ENCODE data around the gene SPSB4.
A peak's percentile ranks its signal among the peaks of the same experiment; 100 is the strongest.

Gene SPSB4

DNA sequence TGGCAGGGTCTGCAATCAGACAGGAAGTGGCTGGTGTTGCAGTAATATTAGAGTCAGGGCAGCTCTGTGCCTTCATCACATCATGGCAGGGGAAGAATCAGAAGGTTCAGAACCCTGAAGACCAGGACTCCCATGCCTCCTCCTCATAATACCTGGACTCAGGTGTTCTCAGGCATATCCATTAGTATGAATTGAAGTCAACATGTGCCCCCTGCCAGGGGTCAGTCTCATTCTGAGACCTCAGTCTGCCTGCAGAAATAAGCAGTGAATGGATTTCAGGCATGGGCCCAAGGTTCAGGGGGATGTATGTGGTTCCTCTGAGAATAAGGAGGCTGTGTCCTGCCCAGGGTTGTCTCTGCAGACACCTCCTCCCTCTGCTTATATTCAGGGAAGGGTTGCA lies 74.2 kb downstream of the SPSB4 start:
- ATAC-seq, result no peak
- TF ChIP-seq RARB (CRISPR knock-in tag; IDR thresholded peaks at IDR 0.05) (no peak), SNAI2 (CRISPR knock-in tag; IDR thresholded peaks at IDR 0.05) (no peak), TOX (CRISPR knock-in tag; IDR thresholded peaks at IDR 0.05; ENCODE audit: borderline replicate concordance) (no peak), ARNTL (CRISPR knock-in tag; IDR thresholded peaks at IDR 0.05; ENCODE audit: borderline replicate concordance, low read depth) (no peak), TCF4 (CRISPR knock-in tag; IDR thresholded peaks at IDR 0.05; ENCODE audit: borderline replicate concordance) (no peak), ZFP3 (CRISPR knock-in tag; IDR thresholded peaks at IDR 0.05) (no peak), CSDC2 (CRISPR knock-in tag; IDR thresholded peaks at IDR 0.05) (no peak), ZC3H10 (CRISPR knock-in tag; IDR thresholded peaks at IDR 0.05) (no peak), ZNF565 (CRISPR knock-in tag; conservative IDR thresholded peaks at IDR 0.05; ENCODE audit: low read depth) (no peak), ZFP30 (CRISPR knock-in tag; IDR thresholded peaks at IDR 0.05) (no peak), ZNF8 (CRISPR knock-in tag; IDR thresholded peaks at IDR 0.05) (no peak), OSR1 (CRISPR knock-in tag; IDR thresholded peaks at IDR 0.05) (no peak)
- TF ChIP-seq, protein P1, sequence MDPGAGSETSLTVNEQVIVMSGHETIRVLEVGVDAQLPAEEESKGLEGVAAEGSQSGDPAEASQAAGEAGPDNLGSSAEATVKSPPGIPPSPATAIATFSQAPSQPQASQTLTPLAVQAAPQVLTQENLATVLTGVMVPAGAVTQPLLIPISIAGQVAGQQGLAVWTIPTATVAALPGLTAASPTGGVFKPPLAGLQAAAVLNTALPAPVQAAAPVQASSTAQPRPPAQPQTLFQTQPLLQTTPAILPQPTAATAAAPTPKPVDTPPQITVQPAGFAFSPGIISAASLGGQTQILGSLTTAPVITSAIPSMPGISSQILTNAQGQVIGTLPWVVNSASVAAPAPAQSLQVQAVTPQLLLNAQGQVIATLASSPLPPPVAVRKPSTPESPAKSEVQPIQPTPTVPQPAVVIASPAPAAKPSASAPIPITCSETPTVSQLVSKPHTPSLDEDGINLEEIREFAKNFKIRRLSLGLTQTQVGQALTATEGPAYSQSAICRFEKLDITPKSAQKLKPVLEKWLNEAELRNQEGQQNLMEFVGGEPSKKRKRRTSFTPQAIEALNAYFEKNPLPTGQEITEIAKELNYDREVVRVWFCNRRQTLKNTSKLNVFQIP (CRISPR knock-in tag; IDR thresholded peaks at IDR 0.05; ENCODE audit: borderline replicate concordance, low read depth), result no peak
- TF ChIP-seq, protein P2, sequence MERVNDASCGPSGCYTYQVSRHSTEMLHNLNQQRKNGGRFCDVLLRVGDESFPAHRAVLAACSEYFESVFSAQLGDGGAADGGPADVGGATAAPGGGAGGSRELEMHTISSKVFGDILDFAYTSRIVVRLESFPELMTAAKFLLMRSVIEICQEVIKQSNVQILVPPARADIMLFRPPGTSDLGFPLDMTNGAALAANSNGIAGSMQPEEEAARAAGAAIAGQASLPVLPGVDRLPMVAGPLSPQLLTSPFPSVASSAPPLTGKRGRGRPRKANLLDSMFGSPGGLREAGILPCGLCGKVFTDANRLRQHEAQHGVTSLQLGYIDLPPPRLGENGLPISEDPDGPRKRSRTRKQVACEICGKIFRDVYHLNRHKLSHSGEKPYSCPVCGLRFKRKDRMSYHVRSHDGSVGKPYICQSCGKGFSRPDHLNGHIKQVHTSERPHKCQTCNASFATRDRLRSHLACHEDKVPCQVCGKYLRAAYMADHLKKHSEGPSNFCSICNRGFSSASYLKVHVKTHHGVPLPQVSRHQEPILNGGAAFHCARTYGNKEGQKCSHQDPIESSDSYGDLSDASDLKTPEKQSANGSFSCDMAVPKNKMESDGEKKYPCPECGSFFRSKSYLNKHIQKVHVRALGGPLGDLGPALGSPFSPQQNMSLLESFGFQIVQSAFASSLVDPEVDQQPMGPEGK (CRISPR knock-in tag; IDR thresholded peaks at IDR 0.05; ENCODE audit: borderline replicate concordance), result no peak
- TF ChIP-seq, protein P3, sequence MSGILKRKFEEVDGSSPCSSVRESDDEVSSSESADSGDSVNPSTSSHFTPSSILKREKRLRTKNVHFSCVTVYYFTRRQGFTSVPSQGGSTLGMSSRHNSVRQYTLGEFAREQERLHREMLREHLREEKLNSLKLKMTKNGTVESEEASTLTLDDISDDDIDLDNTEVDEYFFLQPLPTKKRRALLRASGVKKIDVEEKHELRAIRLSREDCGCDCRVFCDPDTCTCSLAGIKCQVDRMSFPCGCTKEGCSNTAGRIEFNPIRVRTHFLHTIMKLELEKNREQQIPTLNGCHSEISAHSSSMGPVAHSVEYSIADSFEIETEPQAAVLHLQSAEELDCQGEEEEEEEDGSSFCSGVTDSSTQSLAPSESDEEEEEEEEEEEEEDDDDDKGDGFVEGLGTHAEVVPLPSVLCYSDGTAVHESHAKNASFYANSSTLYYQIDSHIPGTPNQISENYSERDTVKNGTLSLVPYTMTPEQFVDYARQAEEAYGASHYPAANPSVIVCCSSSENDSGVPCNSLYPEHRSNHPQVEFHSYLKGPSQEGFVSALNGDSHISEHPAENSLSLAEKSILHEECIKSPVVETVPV (CRISPR knock-in tag; IDR thresholded peaks at IDR 0.05), result no peak
- TF ChIP-seq, protein P4, sequence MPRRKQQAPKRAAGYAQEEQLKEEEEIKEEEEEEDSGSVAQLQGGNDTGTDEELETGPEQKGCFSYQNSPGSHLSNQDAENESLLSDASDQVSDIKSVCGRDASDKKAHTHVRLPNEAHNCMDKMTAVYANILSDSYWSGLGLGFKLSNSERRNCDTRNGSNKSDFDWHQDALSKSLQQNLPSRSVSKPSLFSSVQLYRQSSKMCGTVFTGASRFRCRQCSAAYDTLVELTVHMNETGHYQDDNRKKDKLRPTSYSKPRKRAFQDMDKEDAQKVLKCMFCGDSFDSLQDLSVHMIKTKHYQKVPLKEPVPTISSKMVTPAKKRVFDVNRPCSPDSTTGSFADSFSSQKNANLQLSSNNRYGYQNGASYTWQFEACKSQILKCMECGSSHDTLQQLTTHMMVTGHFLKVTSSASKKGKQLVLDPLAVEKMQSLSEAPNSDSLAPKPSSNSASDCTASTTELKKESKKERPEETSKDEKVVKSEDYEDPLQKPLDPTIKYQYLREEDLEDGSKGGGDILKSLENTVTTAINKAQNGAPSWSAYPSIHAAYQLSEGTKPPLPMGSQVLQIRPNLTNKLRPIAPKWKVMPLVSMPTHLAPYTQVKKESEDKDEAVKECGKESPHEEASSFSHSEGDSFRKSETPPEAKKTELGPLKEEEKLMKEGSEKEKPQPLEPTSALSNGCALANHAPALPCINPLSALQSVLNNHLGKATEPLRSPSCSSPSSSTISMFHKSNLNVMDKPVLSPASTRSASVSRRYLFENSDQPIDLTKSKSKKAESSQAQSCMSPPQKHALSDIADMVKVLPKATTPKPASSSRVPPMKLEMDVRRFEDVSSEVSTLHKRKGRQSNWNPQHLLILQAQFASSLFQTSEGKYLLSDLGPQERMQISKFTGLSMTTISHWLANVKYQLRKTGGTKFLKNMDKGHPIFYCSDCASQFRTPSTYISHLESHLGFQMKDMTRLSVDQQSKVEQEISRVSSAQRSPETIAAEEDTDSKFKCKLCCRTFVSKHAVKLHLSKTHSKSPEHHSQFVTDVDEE (CRISPR knock-in tag; IDR thresholded peaks at IDR 0.05), result no peak
- TF ChIP-seq, protein P5, sequence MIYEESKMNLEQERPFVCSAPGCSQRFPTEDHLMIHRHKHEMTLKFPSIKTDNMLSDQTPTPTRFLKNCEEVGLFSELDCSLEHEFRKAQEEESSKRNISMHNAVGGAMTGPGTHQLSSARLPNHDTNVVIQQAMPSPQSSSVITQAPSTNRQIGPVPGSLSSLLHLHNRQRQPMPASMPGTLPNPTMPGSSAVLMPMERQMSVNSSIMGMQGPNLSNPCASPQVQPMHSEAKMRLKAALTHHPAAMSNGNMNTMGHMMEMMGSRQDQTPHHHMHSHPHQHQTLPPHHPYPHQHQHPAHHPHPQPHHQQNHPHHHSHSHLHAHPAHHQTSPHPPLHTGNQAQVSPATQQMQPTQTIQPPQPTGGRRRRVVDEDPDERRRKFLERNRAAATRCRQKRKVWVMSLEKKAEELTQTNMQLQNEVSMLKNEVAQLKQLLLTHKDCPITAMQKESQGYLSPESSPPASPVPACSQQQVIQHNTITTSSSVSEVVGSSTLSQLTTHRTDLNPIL (CRISPR knock-in tag; IDR thresholded peaks at IDR 0.05; ENCODE audit: low read depth), result no peak

DNA sequence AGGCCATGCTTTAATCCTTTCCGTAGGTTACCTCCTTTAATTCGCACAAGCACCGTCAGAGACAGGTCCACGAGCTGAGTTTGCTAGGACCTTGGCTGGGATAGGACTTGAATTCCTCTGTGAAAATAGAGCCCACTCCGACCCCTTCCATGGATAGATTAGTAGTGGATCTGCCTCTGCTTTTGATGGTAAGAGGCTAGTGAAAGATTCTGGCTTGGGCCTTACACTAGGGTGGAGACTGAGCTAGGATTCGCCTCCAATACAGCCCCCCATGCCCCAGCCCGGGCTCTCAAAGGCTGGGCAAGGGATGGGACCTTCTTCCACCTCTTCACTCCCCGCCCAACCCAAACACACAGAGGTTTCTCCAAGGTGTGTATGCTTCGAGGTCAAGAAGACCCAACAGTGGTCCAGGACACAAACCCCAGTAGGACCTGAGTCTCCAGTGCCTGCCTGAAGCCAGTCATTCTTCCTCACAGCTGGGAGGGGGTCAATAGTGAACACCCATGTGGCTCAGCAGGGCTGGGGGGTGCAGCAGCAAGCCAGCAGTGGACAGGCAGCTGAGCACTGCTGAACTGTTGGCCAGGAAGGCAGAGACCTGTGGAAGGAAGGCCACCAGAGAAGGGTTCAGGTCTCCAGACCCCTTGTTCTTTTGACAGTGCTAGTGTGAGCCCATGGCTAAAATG lies 75.7 kb downstream of the SPSB4 start:
- ATAC-seq, result no peak
- no peak for TF ChIP-seq ZNF70 (CRISPR knock-in tag; IDR thresholded peaks at IDR 0.05)

DNA sequence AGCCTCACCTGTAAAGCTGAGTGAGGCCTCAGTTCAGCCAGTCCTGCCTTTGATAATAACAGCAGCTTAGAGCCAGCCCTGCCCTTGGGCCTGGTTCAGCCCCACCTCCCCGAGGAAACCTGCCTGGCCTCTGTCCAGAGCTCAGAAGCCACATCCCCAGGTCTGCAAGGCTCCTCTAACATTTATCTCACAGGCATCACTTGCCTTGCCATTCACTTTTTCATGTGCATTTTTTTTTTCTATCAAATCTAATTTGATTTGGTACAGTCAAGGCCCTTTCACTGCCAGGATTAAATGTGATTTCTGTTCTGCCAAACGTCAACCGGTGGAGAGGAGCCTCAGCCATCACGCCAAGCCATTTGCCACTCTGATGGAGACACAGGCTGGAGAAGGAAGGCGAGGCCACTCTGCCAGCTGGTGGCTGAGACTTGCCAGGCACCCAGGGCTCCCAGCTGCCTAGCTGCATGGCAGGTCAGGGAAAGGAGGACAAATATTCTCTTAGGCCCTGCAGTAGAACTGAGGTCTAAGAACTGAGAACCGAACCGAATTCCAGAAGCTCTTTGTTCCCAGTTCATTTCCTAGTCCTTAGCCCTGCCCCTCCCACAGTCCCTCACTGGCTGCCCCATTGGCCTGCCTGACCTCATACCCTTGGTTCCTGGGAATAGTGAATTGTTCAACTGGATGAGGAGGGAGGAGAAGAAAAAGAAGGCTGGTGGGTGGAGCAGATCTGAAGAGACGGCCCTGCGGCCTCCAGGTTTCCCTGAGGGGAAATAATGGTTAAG lies 76.4 kb downstream of the SPSB4 start:
- peak; percentile 53; the same call in 1 of the 3 replicates for ATAC-seq
- TF ChIP-seq ZNF565 (CRISPR knock-in tag; conservative IDR thresholded peaks at IDR 0.05; ENCODE audit: low read depth), result no peak
- TF ChIP-seq TCF4 (CRISPR knock-in tag; IDR thresholded peaks at IDR 0.05; ENCODE audit: borderline replicate concordance), result peak; percentile 25; the same call in 1 of the 2 replicates
- TF ChIP-seq, protein P4 (CRISPR knock-in tag; IDR thresholded peaks at IDR 0.05), result peak; percentile 87
